ENCODE data around the gene TRAF6.

GRCh38 chr11:36492724-36493304, 17.3 kb downstream of the TRAF6 start:
- TF ChIP-seq POLR2A (IDR thresholded peaks at IDR 0.05; ENCODE audit: low read length): no peak
- TF ChIP-seq GATA1 (IDR thresholded peaks at IDR 0.05; ENCODE audit: low read depth, low read length): no peak

All from erythroblast (primary cell).